Mesothelial cell of epicardium (in vitro differentiated cells): ENCODE measurements around the gene MALAT1. TPM values are rescaled to one million over a fixed set of nuclear protein-coding genes. Genes with fewer than 3 reads are reported as not detected.

ENCODE experiments used
- DNase-seq, 2 experiments: peaks; one replicate each; pipeline ENCODE4 v3.0.0; 2021; ENCODE audit warnings: low spot score in 2 of 2; ENCODE audit not compliant: unreplicated experiment in 2 of 2
- H3K27ac Mint-ChIP-seq: 2 replicates; pipeline ENCODE4 v1.8.0; 2021; ENCODE audit warnings: mixed read lengths
- H3K27me3 Mint-ChIP-seq: 2 replicates; pipeline ENCODE4 v1.8.0; 2021; ENCODE audit warnings: low read depth, mixed read lengths
- H3K36me3 Mint-ChIP-seq: 2 replicates; pipeline ENCODE4 v1.8.0; 2021; ENCODE audit warnings: mixed read lengths
- H3K4me1 Mint-ChIP-seq: 2 replicates; pipeline ENCODE4 v1.8.0; 2021; ENCODE audit warnings: mixed read lengths
- H3K4me3 Mint-ChIP-seq: 2 replicates; pipeline ENCODE4 v1.8.0; 2021; ENCODE audit warnings: mild to moderate bottlenecking, moderate library complexity, mixed read lengths
- H3K9me3 Mint-ChIP-seq: 2 replicates; pipeline ENCODE4 v1.8.0; 2021; ENCODE audit warnings: mixed read lengths
- CTCF ChIP-seq: fragments of 200-600 bp; sonication (generic); IDR thresholded peaks from one replicate; pipeline ENCODE4 v1.5.0; 2021; ENCODE audit warnings: antibody characterized with exemption; ENCODE audit not compliant: unreplicated experiment
- total RNA-seq: library from RNA; stranded (reverse); gene quantifications from 3 replicates; pipeline ENCODE4 v1.2.1, GENCODE V29; 2021

MALAT1 gene
- total RNA-seq, 1 donor from 2014 or later, result 16,172 TPM

DNA sequence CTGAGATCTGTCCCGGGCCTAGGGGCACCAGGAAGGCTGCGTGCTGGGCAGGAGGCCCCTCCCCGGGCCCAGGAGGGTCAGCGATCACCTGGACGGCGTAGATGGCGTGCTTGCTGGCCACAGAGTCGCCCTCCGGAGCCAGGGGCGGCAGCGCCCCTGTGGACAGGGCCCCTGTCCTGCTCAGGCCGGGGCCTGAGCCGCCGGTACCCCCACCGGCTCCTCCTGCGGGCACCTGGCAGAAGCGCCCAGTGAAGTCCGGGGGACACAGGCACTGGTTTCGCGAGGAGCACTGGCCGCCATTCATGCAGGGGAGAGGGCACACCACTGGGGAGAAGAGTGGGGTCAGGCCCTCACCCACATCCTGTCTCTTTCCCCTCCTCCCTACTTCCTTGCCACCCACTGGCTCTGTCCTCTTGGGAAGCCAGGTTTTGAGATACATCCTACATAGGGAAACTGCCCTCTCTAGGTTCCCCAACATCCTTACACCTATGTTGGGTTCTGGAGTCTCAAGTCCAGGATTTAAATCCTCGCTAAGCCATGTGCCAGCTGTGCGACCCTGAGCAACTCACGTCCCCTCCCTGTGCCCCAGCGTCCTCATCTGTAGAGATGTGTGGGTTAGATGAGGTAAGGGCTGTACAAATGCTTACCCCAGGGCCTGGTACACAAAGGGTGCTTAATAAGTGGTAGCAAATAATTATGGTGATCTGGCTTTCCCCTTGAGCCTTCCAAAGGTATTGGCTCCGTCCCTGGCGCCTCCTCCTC, 55.4 kb downstream of the MALAT1 start:
- Mint-ChIP-seq H3K9me3 (no peaks in the 10 kb centered on the region), H3K27me3 (no peaks in the 10 kb centered on the region)

DNA sequence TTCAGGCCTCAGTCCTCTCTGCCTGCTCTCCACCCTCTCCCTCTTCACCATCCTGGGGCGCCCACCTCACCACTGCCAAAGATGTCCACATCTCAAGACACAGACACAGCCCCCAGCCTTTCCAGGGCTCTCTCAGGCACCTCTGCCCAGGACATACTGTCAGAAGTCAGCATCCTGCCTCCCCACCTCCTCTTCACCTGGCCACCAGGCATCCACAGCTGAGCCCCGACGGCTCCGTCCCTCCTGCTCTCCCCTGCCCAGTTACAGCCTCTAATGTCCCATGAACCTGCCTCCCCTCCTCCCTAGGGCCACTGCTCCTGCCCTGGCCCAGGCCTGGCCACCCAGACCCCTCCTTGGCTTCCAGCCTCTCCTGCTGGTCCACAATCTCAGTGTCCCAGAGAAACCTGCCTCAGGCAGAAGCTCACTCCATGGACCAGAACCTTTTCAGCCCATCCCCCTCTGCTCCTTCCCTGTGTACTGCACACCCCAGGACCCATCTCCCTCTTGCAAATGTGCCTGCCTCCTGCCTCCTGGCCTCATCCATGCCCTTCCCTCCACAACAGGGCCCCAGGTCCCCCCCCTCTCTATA, 56.1 kb downstream of the MALAT1 start:
- peak overlapping the region; percentile 11 for H3K4me3 Mint-ChIP-seq
- H3K4me1 Mint-ChIP-seq, result peaks cover 50% of the 10 kb centered on the region
- TF ChIP-seq CTCF, result no peak
- H3K9me3 Mint-ChIP-seq, result no peaks in the 10 kb centered on the region
- no peak for DNase-seq
- H3K36me3 Mint-ChIP-seq, result peaks cover 18% of the 10 kb centered on the region
- H3K27me3 Mint-ChIP-seq, result no peaks in the 10 kb centered on the region
- peak overlapping the region; percentile 62 for H3K27ac Mint-ChIP-seq

More for the DNA sequence above, 55.4 kb downstream of the MALAT1 start:
- peaks cover 22% of the 10 kb centered on the region for H3K36me3 Mint-ChIP-seq
- H3K4me1 Mint-ChIP-seq, result peaks cover 47% of the 10 kb centered on the region
- peak overlapping the region; percentile 11 for H3K4me3 Mint-ChIP-seq
- TF ChIP-seq CTCF, result no peak
- DNase-seq, result no peak
- H3K27ac Mint-ChIP-seq, result peak overlapping the region; percentile 62

GRCh38 chr11:65555693-65556231, 56.9 kb downstream of the MALAT1 start:
- peaks cover 16% of the 10 kb centered on the region for H3K36me3 Mint-ChIP-seq
- no peaks in the 10 kb centered on the region for H3K9me3 Mint-ChIP-seq
- peak overlapping the region; percentile 88 for H3K27ac Mint-ChIP-seq
- DNase-seq, result no peak
- H3K4me3 Mint-ChIP-seq, result peak overlapping the region; percentile 82
- TF ChIP-seq CTCF, result no peak
- peaks cover 58% of the 10 kb centered on the region for H3K4me1 Mint-ChIP-seq
- no peaks in the 10 kb centered on the region for H3K27me3 Mint-ChIP-seq

Other genes starting within 250 kb of the MALAT1 start
- gene POLA2, start 237.1 kb upstream of the MALAT1 start, total RNA-seq, result 14.1 to 16.1 TPM (median 14.6 TPM) in 3 replicates
- gene CDC42EP2, start 184.2 kb upstream of the MALAT1 start, total RNA-seq, result 10.9 to 12.3 TPM (median 11.7 TPM) in 3 replicates
- gene DPF2, start 165.2 kb upstream of the MALAT1 start, total RNA-seq, result 80.1 to 85.3 TPM (median 81.3 TPM) in 3 replicates
- 0.49 to 0.75 TPM (median 0.60 TPM) in 3 replicates for gene TIGD3, start 144.3 kb upstream of the MALAT1 start, total RNA-seq
- gene SLC25A45, start 116.4 kb upstream of the MALAT1 start, total RNA-seq, result 3.9 to 4.7 TPM (median 4.7 TPM) in 3 replicates
- 23.5 to 26.4 TPM (median 25.0 TPM) in 3 replicates for gene FRMD8, start 112.4 kb upstream of the MALAT1 start, total RNA-seq
- 236 to 269 TPM (median 246 TPM) in 3 replicates for gene NEAT1, start 76.2 kb upstream of the MALAT1 start, total RNA-seq
- 83.4 to 91.1 TPM (median 89.5 TPM) in 3 replicates for gene SCYL1, start 26.0 kb downstream of the MALAT1 start, total RNA-seq
- gene LTBP3, start 59.3 kb downstream of the MALAT1 start, total RNA-seq, result 314 to 333 TPM (median 318 TPM) in 3 replicates
- gene ZNRD2, start 71.4 kb downstream of the MALAT1 start, total RNA-seq, result 23.1 to 27.8 TPM (median 27.4 TPM) in 3 replicates
- gene FAM89B, start 73.5 kb downstream of the MALAT1 start, total RNA-seq, result 56.7 to 61.5 TPM (median 57.6 TPM) in 3 replicates
- 30.4 to 35.2 TPM (median 33.8 TPM) in 3 replicates for gene EHBP1L1, start 77.0 kb downstream of the MALAT1 start, total RNA-seq
- gene KCNK7, start 96.8 kb downstream of the MALAT1 start, total RNA-seq, result 0.95 to 2.4 TPM (median 1.7 TPM) in 3 replicates
- gene MAP3K11, start 115.2 kb downstream of the MALAT1 start, total RNA-seq, result 46.8 to 52.0 TPM (median 47.5 TPM) in 3 replicates
- gene PCNX3, start 116.7 kb downstream of the MALAT1 start, total RNA-seq, result 59.0 to 61.8 TPM (median 61.3 TPM) in 3 replicates
- 37.1 to 42.9 TPM (median 37.5 TPM) in 3 replicates for gene SIPA1, start 139.1 kb downstream of the MALAT1 start, total RNA-seq
- gene RELA, start 163.9 kb downstream of the MALAT1 start, total RNA-seq, result 95.6 to 98.8 TPM (median 96.8 TPM) in 3 replicates
- gene KAT5, start 213.2 kb downstream of the MALAT1 start, total RNA-seq, result 72.0 to 77.8 TPM (median 77.1 TPM) in 3 replicates
- 41.8 to 45.0 TPM (median 42.4 TPM) in 3 replicates for gene RNASEH2C, start 221.8 kb downstream of the MALAT1 start, total RNA-seq